GM10847 (cell line): ENCODE data around the gene GEMIN7.

Experiments used
- POLR2A ChIP-seq: IDR thresholded peaks from 2 replicates; pipeline ENCODE4 v1.6.1; 2011; ENCODE audit not compliant: insufficient read length; ENCODE audit errors: extremely low read depth

Gene GEMIN7

GRCh38 chr19:45101806-45102205 lies 22.7 kb downstream of the GEMIN7 start:
- no peak for TF ChIP-seq POLR2A

- TF ChIP-seq POLR2A = no peak
Measured at GRCh38 chr19:45102481-45102880, 23.4 kb downstream of the GEMIN7 start.

- no peak for TF ChIP-seq POLR2A
Measured at GRCh38 chr19:45103156-45103507, 24.1 kb downstream of the GEMIN7 start.

GRCh38 chr19:45103508-45104319 lies 24.7 kb downstream of the GEMIN7 start:
- TF ChIP-seq POLR2A = no peak

DNA sequence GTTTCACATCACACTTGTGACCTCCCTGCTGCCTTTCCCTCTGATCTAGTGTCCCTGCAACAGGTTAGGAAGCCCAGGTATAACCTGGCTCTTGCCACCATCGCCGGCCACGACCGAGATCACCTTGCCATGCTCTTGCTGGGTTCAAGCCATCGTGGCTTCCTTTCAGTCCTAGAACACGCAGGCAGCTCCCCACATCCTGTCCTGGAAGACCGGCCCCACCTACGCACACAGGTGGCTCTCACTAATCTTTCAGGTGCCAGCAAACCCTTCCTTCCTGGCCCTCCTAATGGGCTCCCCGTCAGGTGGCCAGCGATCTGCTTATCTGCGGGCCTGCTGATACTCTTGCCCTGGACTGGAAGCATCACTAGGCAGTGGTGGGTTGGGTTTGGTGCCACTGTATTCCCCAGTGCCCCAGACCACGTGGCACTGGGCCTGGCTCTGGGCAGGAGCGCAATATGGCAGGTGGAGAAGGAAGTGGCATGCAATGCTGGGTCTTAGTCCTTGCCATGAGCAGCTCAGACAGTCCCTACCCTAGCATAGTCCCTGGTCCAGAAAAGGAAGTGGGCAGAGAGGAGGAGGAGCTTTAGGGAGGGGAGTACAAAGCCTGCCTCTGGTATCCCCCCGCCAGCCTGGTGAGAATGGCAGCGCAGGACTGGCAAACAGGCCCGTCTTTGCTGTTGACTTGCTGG lies 25.7 kb downstream of the GEMIN7 start:
- TF ChIP-seq POLR2A = no peak

DNA sequence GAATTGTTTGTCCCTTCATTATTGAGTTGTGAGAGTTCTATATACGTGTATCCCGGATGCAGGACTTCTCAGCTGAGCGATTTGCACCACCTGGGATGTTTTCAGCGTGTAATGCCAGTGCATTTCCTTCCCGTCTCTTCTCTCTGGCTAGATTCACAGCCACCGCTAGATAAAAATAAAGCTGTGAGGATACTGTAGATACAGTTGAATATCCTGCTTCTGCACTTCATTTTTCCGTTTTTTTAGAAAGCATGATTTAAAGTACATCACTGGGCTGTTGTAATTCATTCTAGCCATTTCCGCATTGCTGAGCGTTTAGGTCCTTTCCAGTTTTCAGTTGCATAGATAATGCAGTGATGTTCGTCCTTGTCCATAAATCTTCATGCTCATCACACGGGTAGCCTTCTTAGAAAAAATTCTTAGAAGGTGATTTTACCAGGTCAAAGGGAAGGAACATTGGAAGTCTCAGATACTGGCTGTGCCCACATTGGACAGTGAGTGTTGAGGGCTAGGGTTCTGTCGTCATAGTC lies 28.6 kb downstream of the GEMIN7 start:
- no peak for TF ChIP-seq POLR2A

GRCh38 chr19:45110851-45111266 lies 31.8 kb downstream of the GEMIN7 start:
- TF ChIP-seq POLR2A = no peak

DNA sequence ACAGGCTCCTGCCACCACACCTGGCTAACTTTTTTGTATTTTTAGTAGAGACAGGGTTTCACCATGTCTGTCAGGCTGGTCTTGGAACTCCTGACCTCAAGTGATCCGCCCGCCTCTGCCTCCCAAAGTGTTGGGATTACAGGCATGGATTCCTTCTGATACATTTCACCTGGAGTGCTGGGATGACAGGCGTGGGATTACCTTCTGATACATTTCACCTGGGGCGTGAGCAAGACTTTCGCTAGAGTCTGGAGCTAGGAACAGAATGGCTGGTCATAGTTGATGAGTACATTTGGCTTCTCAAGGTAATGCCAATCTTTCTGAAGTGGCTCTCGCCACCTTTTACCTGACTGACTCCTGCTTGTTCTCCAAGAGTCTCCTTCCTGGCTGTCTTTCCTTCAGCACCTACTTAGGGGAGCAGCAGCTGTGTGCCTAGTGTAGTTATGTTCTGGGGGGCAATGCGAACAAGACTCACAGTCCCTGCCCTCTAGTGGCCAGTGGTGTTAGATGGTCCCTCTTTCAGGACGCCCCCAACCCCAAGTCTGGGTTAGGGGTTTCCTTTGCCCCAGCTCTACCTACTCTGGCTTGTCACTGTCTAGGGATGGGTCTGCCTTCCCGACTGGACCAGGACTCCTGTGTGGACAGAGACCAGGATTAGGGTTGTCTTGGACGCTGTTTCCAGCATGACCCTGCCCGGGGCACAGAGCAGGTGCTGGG lies 33.2 kb downstream of the GEMIN7 start:
- no peak for TF ChIP-seq POLR2A

- TF ChIP-seq POLR2A = no peak
Measured at GRCh38 chr19:45113628-45114027, 34.6 kb downstream of the GEMIN7 start.

DNA sequence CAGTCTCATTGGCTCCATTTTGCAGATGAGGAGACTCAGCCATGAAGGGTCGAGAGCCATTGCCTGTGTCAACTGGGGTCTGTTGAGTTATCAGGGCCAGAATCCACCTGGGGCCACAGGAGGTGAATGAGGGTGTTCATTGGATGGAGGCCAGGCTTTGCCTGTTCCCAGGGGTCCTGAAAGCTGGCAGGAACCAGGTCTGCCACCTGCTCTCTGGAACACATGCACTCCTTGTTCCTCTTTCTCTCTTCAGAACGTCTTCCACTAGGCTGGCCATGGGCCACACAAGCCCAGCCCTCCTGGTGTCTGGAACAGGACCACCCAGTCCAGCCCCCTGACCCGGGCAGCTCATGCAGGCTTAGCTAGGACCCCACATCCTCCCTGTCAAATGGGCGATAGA lies 35.1 kb downstream of the GEMIN7 start:
- TF ChIP-seq POLR2A = no peak

DNA sequence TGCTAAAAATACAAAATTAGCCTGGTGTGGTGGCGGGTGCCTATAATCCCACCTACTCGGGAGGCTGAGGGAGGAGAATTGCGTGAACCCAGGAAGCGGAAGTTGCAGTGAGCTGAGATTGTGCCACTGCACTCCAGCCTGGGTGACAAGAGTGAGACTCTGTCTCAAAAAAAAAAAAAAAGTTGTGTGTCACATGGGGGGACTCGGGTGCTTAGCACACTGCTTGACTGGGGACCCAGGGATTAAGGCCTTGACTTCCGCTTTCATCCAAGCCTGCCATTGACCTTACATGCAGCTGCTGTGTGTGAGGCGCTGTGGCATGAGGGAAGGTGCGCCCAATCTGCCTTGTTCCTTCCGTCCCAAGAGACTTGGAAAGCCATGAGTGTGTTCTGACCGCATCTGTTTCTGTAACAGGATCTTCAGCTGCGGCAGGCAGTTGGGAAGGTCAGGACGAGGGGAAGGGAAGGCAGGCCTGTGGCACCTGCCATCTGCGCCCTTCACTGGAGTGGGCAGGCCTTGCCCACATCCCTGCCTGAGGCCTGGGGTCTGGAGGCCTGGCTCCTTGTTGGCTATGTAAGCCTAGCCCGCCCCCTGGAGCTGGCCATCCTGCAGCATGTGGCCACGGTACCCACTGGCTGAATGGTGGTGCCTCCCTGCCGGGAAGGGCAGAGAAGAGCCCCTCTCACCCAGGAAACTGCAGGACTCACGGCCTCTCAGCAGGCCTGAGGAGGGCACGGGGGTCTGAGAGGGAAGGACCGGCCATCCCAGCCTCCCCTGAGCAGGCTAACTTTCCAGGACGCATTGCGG lies 37.0 kb downstream of the GEMIN7 start:
- TF ChIP-seq POLR2A = no peak

GRCh38 chr19:45117167-45117594 lies 38.1 kb downstream of the GEMIN7 start:
- no peak for TF ChIP-seq POLR2A

- no peak for TF ChIP-seq POLR2A
Measured at GRCh38 chr19:45117671-45118070, 38.6 kb downstream of the GEMIN7 start.

GRCh38 chr19:45118106-45118505 lies 39.0 kb downstream of the GEMIN7 start:
- TF ChIP-seq POLR2A = no peak

DNA sequence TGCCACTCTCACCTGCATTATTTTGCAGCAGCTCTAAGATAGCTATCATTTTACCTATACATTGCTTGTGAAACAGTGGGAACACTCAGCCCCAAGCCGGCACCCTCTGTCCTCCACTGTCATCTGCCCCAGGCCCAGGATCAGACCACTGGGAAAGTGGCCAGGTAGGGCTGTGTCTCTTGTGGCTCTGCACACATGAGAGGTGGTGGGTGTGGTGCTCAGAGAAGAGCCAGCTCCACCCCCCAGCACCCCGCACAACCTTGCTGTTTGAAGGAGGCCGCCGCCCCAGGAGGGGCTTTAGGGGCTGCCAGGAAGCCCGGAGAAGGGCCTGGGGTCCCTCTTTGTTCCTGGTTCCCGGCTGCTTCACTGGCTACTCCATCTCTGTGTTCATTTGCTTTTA lies 40.5 kb downstream of the GEMIN7 start:
- TF ChIP-seq POLR2A = no peak
